GM19438 (cell line): ENCODE measurements around the gene CLEC16A.

Experiments
- ATAC-seq: cut with Tn5 transposase; IDR thresholded peaks from one replicate; pipeline ENCODE4 v1.9.1; 2021; ENCODE audit warnings: low read depth; ENCODE audit not compliant: unreplicated experiment

CLEC16A gene

GRCh38 chr16:11034481-11034931, 90.1 kb downstream of the CLEC16A start:
- ATAC-seq, result no peak

GRCh38 chr16:11035096-11035495, 90.7 kb downstream of the CLEC16A start:
- ATAC-seq, result no peak

- no peak for ATAC-seq
Observed at GRCh38 chr16:11036040-11036439, 91.7 kb downstream of the CLEC16A start.

DNA sequence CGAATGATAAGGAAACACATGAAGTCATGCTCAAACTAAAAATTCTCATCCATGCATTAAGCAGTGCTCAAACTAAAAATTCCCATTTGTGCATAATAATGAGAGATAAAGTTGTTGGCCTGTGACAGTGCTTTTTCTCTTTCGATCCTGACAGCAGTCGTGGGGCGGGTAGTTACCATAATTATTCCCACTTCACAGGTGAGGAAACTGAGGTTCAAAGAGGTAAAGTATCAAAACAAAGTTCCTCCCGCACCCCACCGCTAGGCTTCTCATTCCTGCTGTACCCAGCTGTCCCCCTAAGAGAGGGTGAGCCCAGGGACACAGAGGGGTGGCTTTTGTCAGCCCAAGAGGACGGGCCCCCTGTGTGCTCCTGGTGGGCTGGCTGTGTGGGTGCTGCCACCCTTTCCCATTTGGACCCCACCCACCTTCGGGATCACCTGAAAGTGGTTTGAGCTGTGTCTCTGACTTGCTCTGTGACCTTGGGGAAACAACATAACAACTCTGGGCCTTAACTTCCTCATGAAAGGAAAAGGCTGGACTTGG, 92.6 kb downstream of the CLEC16A start:
- ATAC-seq, result no peak

- no peak for ATAC-seq
Observed at GRCh38 chr16:11038305-11038704, 93.9 kb downstream of the CLEC16A start.

DNA sequence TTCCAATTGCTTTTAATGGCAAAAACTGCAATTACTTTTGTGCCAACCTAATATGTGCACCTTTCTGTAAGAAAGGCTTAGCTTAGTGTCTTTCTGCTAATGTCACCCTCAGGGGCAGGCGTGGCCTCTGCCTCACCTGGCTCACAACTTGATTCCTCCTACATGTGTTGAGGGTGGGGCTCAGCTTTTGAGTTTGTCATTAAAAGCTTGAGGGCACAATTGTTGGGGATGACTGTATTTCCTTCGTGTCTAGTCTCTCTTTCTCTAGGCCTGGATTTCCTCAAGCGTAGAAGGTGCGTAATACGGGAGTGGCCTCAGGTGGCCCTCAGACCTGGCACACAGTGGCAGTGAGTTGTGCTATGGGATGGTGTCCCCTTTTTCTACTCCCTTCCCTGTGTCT, 94.4 kb downstream of the CLEC16A start:
- ATAC-seq, result no peak

DNA sequence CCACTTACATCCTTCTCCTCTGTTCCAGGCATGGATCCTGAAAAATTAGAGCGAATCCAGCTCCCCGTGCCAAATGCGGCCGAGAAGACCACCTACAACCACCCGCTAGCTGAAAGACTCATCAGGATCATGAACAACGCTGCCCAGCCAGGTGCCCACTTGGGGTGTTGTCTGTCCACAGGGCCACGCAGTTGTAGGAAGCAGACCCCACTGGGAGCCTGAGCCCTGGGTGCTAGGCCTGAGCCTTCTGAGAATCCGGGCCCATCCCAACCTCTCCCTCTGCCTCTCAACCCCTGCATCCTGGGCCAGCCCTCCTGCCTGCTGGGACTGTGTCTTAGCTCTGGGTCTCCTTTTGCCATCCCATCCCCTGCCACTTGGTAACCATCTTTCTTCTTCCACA, 95.4 kb downstream of the CLEC16A start:
- no peak for ATAC-seq

- ATAC-seq, result no peak
Observed at GRCh38 chr16:11042191-11042590, 97.8 kb downstream of the CLEC16A start.

GRCh38 chr16:11045441-11045840, 101.1 kb downstream of the CLEC16A start:
- no peak for ATAC-seq

- ATAC-seq, result no peak
Observed at GRCh38 chr16:11045846-11046245, 101.5 kb downstream of the CLEC16A start.

GRCh38 chr16:11046382-11046931, 102.1 kb downstream of the CLEC16A start:
- no peak for ATAC-seq

- ATAC-seq, result no peak
Observed at GRCh38 chr16:11047057-11047456, 102.7 kb downstream of the CLEC16A start.

- ATAC-seq, result no peak
Observed at GRCh38 chr16:11047939-11048800, 103.8 kb downstream of the CLEC16A start.

- ATAC-seq, result no peak
Observed at GRCh38 chr16:11049396-11050059, 105.2 kb downstream of the CLEC16A start.

GRCh38 chr16:11050536-11050935, 106.2 kb downstream of the CLEC16A start:
- ATAC-seq, result no peak

DNA sequence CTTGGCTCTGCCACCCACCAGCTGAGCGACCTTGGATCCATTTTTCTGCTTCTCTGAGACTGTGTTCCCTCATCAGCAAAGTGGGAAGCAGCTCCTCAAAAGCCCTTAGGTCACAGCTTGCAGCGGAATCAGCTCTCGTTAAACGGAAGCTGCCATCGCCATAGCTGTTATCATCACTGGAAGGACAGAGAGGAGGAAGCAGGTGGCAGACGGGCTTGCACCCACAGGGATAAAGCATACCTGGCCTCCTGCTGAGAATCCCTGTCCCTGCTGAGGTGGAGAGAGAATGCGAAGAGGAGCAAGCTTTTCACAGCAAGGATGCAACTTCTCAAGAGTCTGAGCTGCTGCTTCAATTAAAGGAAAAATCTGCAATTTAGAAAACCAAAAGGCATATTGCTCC, 106.6 kb downstream of the CLEC16A start:
- ATAC-seq, result no peak

DNA sequence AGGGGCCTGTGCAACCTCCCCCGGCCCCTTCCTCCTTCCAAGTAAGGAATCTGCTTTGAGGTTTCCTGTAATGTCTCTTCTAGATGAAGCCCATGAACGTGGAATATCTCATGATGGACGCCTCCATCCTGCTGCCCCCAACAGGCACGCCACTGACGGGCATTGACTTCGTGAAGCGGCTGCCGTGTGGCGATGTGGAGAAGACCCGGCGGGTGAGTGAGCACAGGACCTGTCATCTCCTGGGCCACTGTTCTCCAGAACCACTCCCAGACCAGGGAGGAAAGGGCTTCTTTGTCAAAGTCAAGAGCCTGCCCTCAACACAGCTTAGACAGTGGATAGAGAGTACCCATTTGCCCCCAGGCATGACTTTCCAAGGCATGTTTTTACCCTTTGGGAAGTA, 107.1 kb downstream of the CLEC16A start:
- no peak for ATAC-seq

GRCh38 chr16:11051879-11052808, 107.8 kb downstream of the CLEC16A start:
- ATAC-seq, result peak; percentile 84

GRCh38 chr16:11053916-11054460, 109.6 kb downstream of the CLEC16A start:
- no peak for ATAC-seq
